ENCODE measurements around the gene INPP5A. TPM values are rescaled to one million over a fixed set of nuclear protein-coding genes. Genes with fewer than 3 reads are reported as not detected.

Gene INPP5A
- total RNA-seq, 1 donor from 2014 or later, result 41.0 TPM

GRCh38 chr10:132657127-132657706 lies 119.6 kb downstream of the INPP5A start:
- no peak overlapping the region for H3K27ac Mint-ChIP-seq

GRCh38 chr10:132657748-132658147 lies 120.2 kb downstream of the INPP5A start:
- peaks cover 25% of the 10 kb centered on the region for H3K36me3 Mint-ChIP-seq

More at GRCh38 chr10:132657127-132657706, 119.6 kb downstream of the INPP5A start:
- no peak for TF ChIP-seq CTCF (IDR thresholded peaks at IDR 0.05; ENCODE audit: unreplicated experiment)
- Mint-ChIP-seq H3K9me3 (no peaks in the 10 kb centered on the region), H3K4me1 (peaks cover 2% of the 10 kb centered on the region), H3K4me3 (no peak overlapping the region), H3K27me3 (ENCODE audit: low read depth) (no peaks in the 10 kb centered on the region), H3K36me3 (peaks cover 30% of the 10 kb centered on the region)
- DNase-seq (ENCODE audit: low spot score in 2 of 2, unreplicated experiment in 2 of 2), result no peak

GRCh38 chr10:132658546-132659205 lies 121.1 kb downstream of the INPP5A start:
- Mint-ChIP-seq H3K4me3 (no peak overlapping the region), H3K36me3 (peaks cover 25% of the 10 kb centered on the region), H3K27ac (no peak overlapping the region), H3K4me1 (peaks cover 2% of the 10 kb centered on the region), H3K27me3 (ENCODE audit: low read depth) (no peaks in the 10 kb centered on the region), H3K9me3 (no peaks in the 10 kb centered on the region)
- TF ChIP-seq CTCF (IDR thresholded peaks at IDR 0.05; ENCODE audit: unreplicated experiment), result no peak
- DNase-seq (ENCODE audit: low spot score in 2 of 2, unreplicated experiment in 2 of 2), result no peak

More at GRCh38 chr10:132657748-132658147, 120.2 kb downstream of the INPP5A start:
- Mint-ChIP-seq H3K27me3 (ENCODE audit: low read depth) (no peaks in the 10 kb centered on the region), H3K4me1 (peaks cover 2% of the 10 kb centered on the region), H3K9me3 (no peaks in the 10 kb centered on the region), H3K27ac (no peak overlapping the region), H3K4me3 (no peak overlapping the region)
- no peak for DNase-seq (ENCODE audit: low spot score in 2 of 2, unreplicated experiment in 2 of 2)
- TF ChIP-seq CTCF (IDR thresholded peaks at IDR 0.05; ENCODE audit: unreplicated experiment), result no peak

- peaks cover 25% of the 10 kb centered on the region for H3K36me3 Mint-ChIP-seq
- H3K9me3 Mint-ChIP-seq, result no peaks in the 10 kb centered on the region
- TF ChIP-seq CTCF (IDR thresholded peaks at IDR 0.05; ENCODE audit: unreplicated experiment), result no peak
- H3K4me1 Mint-ChIP-seq, result peaks cover 2% of the 10 kb centered on the region
- no peak overlapping the region for H3K4me3 Mint-ChIP-seq
- no peak overlapping the region for H3K27ac Mint-ChIP-seq
- no peaks in the 10 kb centered on the region for H3K27me3 Mint-ChIP-seq (ENCODE audit: low read depth)
- DNase-seq (ENCODE audit: low spot score in 2 of 2, unreplicated experiment in 2 of 2), result no peak
Measured at GRCh38 chr10:132659206-132660091, 121.9 kb downstream of the INPP5A start.

GRCh38 chr10:132660385-132660784 lies 122.8 kb downstream of the INPP5A start:
- Mint-ChIP-seq H3K27ac (no peak overlapping the region), H3K9me3 (no peaks in the 10 kb centered on the region), H3K4me1 (no peaks in the 10 kb centered on the region), H3K4me3 (no peak overlapping the region), H3K27me3 (ENCODE audit: low read depth) (no peaks in the 10 kb centered on the region), H3K36me3 (peaks cover 23% of the 10 kb centered on the region)
- no peak for TF ChIP-seq CTCF (IDR thresholded peaks at IDR 0.05; ENCODE audit: unreplicated experiment)
- DNase-seq (ENCODE audit: low spot score in 2 of 2, unreplicated experiment in 2 of 2), result no peak

Data from mesothelial cell of epicardium (in vitro differentiated cells).